Prostate gland (tissue), 2 donors: ENCODE data around the gene SEMG2. TPM values are rescaled to one million over a fixed set of nuclear protein-coding genes. Genes with fewer than 3 reads are reported as not detected.

Source experiments
- DNase-seq: peaks from one replicate; pipeline ENCODE4 v3.0.0-alpha.2; 2019; ENCODE audit warnings: low spot score
- H3K27ac ChIP-seq, 2 donors: fragments of 200-600 bp; sonication (generic); 2 replicates each; pipeline ENCODE4 v1.5.1; 2017 to 2019
- H3K27me3 ChIP-seq: fragments of 200-600 bp; sonication (generic); replicated peaks from 2 replicates; pipeline ENCODE4 v1.5.1; 2019; ENCODE audit not compliant: insufficient read depth
- H3K36me3 ChIP-seq, 2 donors: fragments of 200-600 bp; sonication (generic); 1 replicate in 1 of 2; 2 replicates in 1 of 2; pipeline versions ENCODE4 v1.5.1 to v1.8.1; 2017 to 2019
- H3K4me1 ChIP-seq: fragments of 200-600 bp; sonication (generic); replicated peaks from 2 replicates; pipeline ENCODE4 v1.5.1; 2019
- H3K4me3 ChIP-seq, 2 donors: fragments of 200-600 bp; sonication (generic); 2 replicates each; pipeline ENCODE4 v1.5.1; 2017 to 2019
- H3K9me3 ChIP-seq: fragments of 200-600 bp; sonication (generic); 2 replicates; pipeline ENCODE4 v1.5.1; 2017
- CTCF ChIP-seq, 4 experiments: fragments of 200-600 bp in 2 of 4; fragments of 450-650 bp in 2 of 4; sonication (generic) in 2 of 4; IDR thresholded peaks; 1 replicate in 3 of 4; 2 replicates in 1 of 4; pipeline ENCODE4 v1.5.1; 2016 to 2019; ENCODE audit warnings: antibody characterized with exemption in 4 of 4, mild to moderate bottlenecking in 2 of 4, moderate library complexity in 2 of 4
- POLR2A ChIP-seq: fragments of 450-650 bp; IDR thresholded peaks from one replicate; pipeline ENCODE4 v1.6.1; 2016; ENCODE audit warnings: antibody characterized with exemption, mild to moderate bottlenecking
- POLR2AphosphoS5 ChIP-seq: sonication (generic); formaldehyde crosslinking; IDR thresholded peaks from one replicate; pipeline ENCODE4 v1.6.1; 2017; ENCODE audit warnings: antibody characterized with exemption
- WGBS: methylation state at CpG from one replicate; pipeline ENCODE4 v1.1.5; 2018; 5-methylcytosine and 5-hydroxymethylcytosine counted together
- intact Hi-C: fragments of 100-400 bp; cut with DNase I; formaldehyde crosslinking; loops from one replicate; pipeline ENCODE4 v1.14.2; 2022
- total RNA-seq, 2 donors: library from RNA; depleted of rRNA; stranded (reverse); fragments of >200 nt; gene quantifications; one replicate each; pipeline ENCODE4 v1.1.0, GENCODE V29; 2016

The SEMG2 gene
- total RNA-seq, 2 donors from 2014 or later = 0.18 to 70.5 TPM

- Histone ChIP-seq H3K27ac (no peak overlapping the region), H3K9me3 (no peaks in the 10 kb centered on the region), H3K27me3 (no peaks in the 10 kb centered on the region), H3K4me3 (no peak overlapping the region), H3K4me1 (no peaks in the 10 kb centered on the region), H3K36me3 (no peaks in the 10 kb centered on the region)
- intact Hi-C loops = no loop called here
- 73% methylated on average over 3 of the region's 3 CpGs for WGBS
- DNase-seq = no peak
- TF ChIP-seq POLR2A (no peak), POLR2AphosphoS5 (no peak), CTCF (IDR thresholded peaks at IDR 0.05) (no peak)
Measured at GRCh38 chr20:45189861-45190260, 31.3 kb upstream of the SEMG2 start.

- 89% methylated on average over 3 of the region's 3 CpGs for WGBS
- intact Hi-C loops = no loop called here
Measured at GRCh38 chr20:45191926-45192325, 29.2 kb upstream of the SEMG2 start.

GRCh38 chr20:45193331-45193730 is 27.8 kb upstream of the SEMG2 start:
- Histone ChIP-seq H3K4me1 (no peaks in the 10 kb centered on the region), H3K27ac (no peak overlapping the region), H3K4me3 (no peak overlapping the region), H3K36me3 (no peaks in the 10 kb centered on the region), H3K27me3 (no peaks in the 10 kb centered on the region), H3K9me3 (no peaks in the 10 kb centered on the region)
- TF ChIP-seq POLR2A (no peak), POLR2AphosphoS5 (no peak)
- 82% methylated on average over 2 of the region's 2 CpGs for WGBS
- no peak for DNase-seq
- intact Hi-C loops = no loop called here

More at GRCh38 chr20:45191926-45192325, 29.2 kb upstream of the SEMG2 start:
- no peak for DNase-seq
- H3K4me1 ChIP-seq = no peaks in the 10 kb centered on the region
- TF ChIP-seq CTCF (IDR thresholded peaks at IDR 0.05) (no peak), POLR2A (no peak), POLR2AphosphoS5 (no peak)
- no peak overlapping the region for H3K27ac ChIP-seq
- no peak overlapping the region for H3K4me3 ChIP-seq
- H3K9me3 ChIP-seq = no peaks in the 10 kb centered on the region
- no peaks in the 10 kb centered on the region for H3K27me3 ChIP-seq
- H3K36me3 ChIP-seq = no peaks in the 10 kb centered on the region

- H3K36me3 ChIP-seq = no peaks in the 10 kb centered on the region
- intact Hi-C loops = no loop called here
- no peak within 1 kb of the TSS for H3K27ac ChIP-seq
- TF ChIP-seq POLR2A (no peak), POLR2AphosphoS5 (no peak), CTCF (IDR thresholded peaks at IDR 0.05) (no peak)
- no peaks in the 10 kb centered on the region for H3K4me1 ChIP-seq
- no peaks in the 10 kb centered on the region for H3K27me3 ChIP-seq
- DNase-seq = no peak
- H3K4me3 ChIP-seq = no peak within 1 kb of the TSS
- WGBS = 33% methylated on average over 1 of the region's 1 CpG
- H3K9me3 ChIP-seq = no peaks in the 10 kb centered on the region
Measured at GRCh38 chr20:45206725-45207124, 14.4 kb upstream of the SEMG2 start, which contains the start of gene SEMG1. TSS of gene SEMG1 (plus strand) at chr20:45207033. CDS start at chr20:45207054, 21 bp downstream.

GRCh38 chr20:45209924-45210323 is 11.2 kb upstream of the SEMG2 start:
- intact Hi-C loops = no loop called here
- H3K27ac ChIP-seq = no peak overlapping the region
- no peak for DNase-seq
- no peaks in the 10 kb centered on the region for H3K4me1 ChIP-seq
- no peaks in the 10 kb centered on the region for H3K36me3 ChIP-seq
- H3K9me3 ChIP-seq = no peaks in the 10 kb centered on the region
- TF ChIP-seq POLR2AphosphoS5 = no peak
- no peaks in the 10 kb centered on the region for H3K27me3 ChIP-seq
- no peak overlapping the region for H3K4me3 ChIP-seq
- WGBS = 91% methylated on average over 1 of the region's 1 CpG
